Thyroid gland (tissue), 4 donors: ENCODE data around the gene TMEM238. TPM values are rescaled to one million over a fixed set of nuclear protein-coding genes. Genes with fewer than 3 reads are reported as not detected.

ENCODE experiments used
- DNase-seq, 2 donors: peaks; one replicate each; pipeline ENCODE4 v3.0.0-alpha.2; 2019
- H3K27ac ChIP-seq, 3 donors: fragments of 200-600 bp; sonication (generic); 1 replicate in 2 of 3; 2 replicates in 1 of 3; pipeline ENCODE4 v1.5.1; 2016 to 2019; ENCODE audit warnings: mild to moderate bottlenecking in 1 of 3, moderate library complexity in 1 of 3
- H3K27me3 ChIP-seq: fragments of 200-600 bp; sonication (generic); one replicate; pipeline ENCODE4 v1.5.1; 2019
- H3K36me3 ChIP-seq, 2 donors: fragments of 200-600 bp; sonication (generic); one replicate each; pipeline ENCODE4 v1.5.1; 2016 to 2019
- H3K4me1 ChIP-seq, 2 donors: fragments of 200-600 bp; sonication (generic); one replicate each; pipeline ENCODE4 v1.5.1; 2017 to 2019
- H3K4me3 ChIP-seq, 3 donors: fragments of 200-600 bp; sonication (generic); replicated peaks in 1 of 3; 1 replicate in 2 of 3; 2 replicates in 1 of 3; pipeline ENCODE4 v1.5.1; 2016; ENCODE audit warnings: mild to moderate bottlenecking in 1 of 3
- H3K9me3 ChIP-seq: fragments of 200-600 bp; sonication (generic); one replicate; pipeline ENCODE4 v1.5.1; 2017
- CTCF ChIP-seq, 6 experiments: fragments of 200-600 bp in 3 of 6; fragments of 450-650 bp in 3 of 6; sonication (generic) in 3 of 6; IDR thresholded peaks; one replicate each; pipeline ENCODE4 v1.5.1; 2016 to 2019; ENCODE audit warnings: antibody characterized with exemption in 6 of 6, mild to moderate bottlenecking in 2 of 6, inconsistent platforms in 1 of 6, moderate library complexity in 1 of 6
- POLR2A ChIP-seq, 2 donors: fragments of 450-650 bp; IDR thresholded peaks; one replicate each; pipeline ENCODE4 v1.6.1; 2017; ENCODE audit warnings: antibody characterized with exemption in 2 of 2, mild to moderate bottlenecking in 2 of 2, moderate library complexity in 1 of 2
- WGBS, 2 donors: methylation state at CpG; one replicate each; pipeline ENCODE4 v1.1.5; 2017; 5-methylcytosine and 5-hydroxymethylcytosine counted together
- intact Hi-C: fragments of 100-400 bp; cut with DNase I; formaldehyde crosslinking; loops from one replicate; pipeline ENCODE4 v1.15.1; 2023
- total RNA-seq, 4 donors: library from RNA; depleted of rRNA; stranded (reverse); fragments of >200 nt; gene quantifications; one replicate each; pipeline ENCODE4 v1.2.3, GENCODE V29; 2016

TMEM238 gene
- total RNA-seq, 4 donors from 2014 or later, result 6.3 to 73.5 (median 31.2) TPM

GRCh38 chr19:55373306-55373992, 10.6 kb downstream of the TMEM238 start:
- Histone ChIP-seq H3K36me3 (no peaks in the 10 kb centered on the region), H3K4me3 (no peak overlapping the region), H3K9me3 (no peaks in the 10 kb centered on the region), H3K4me1 (peaks cover 0 to 20% of the 10 kb centered on the region in 2 donors), H3K27ac (no peak overlapping the region), H3K27me3 (peaks cover 46% of the 10 kb centered on the region)
- no peak for TF ChIP-seq CTCF (IDR thresholded peaks at IDR 0.05)
- TF ChIP-seq POLR2A (IDR thresholded peaks at IDR 0.05), result no peak
- DNase-seq, result no peak
- WGBS, 2 donors, result 55 to 63% methylated on average over 4 to 7 of the region's 9 CpGs
- intact Hi-C loops, result no loop called here

- intact Hi-C loops, result no loop called here
- H3K4me1 ChIP-seq, result peaks cover 0 to 20% of the 10 kb centered on the region in 2 donors
- 29 to 39% methylated on average over 12 to 19 of the region's 24 CpGs for WGBS, 2 donors
- peaks cover 42% of the 10 kb centered on the region for H3K27me3 ChIP-seq
- H3K9me3 ChIP-seq, result no peaks in the 10 kb centered on the region
- H3K27ac ChIP-seq, result no peak overlapping the region
- no peak for TF ChIP-seq CTCF (IDR thresholded peaks at IDR 0.05)
- no peak overlapping the region for H3K4me3 ChIP-seq
- DNase-seq, result no peak
- H3K36me3 ChIP-seq, result no peaks in the 10 kb centered on the region
These were observed 11.6 kb downstream of the TMEM238 start for GRCh38 chr19:55372316-55373081.

- Histone ChIP-seq H3K27ac (no peak within 1 kb of the TSS), H3K9me3 (no peaks in the 10 kb centered on the region), H3K36me3 (no peaks in the 10 kb centered on the region), H3K4me3 (peak within 1 kb of the TSS in 1 of 3 donors; percentile 9), H3K4me1 (peaks cover 0 to 20% of the 10 kb centered on the region in 2 donors), H3K27me3 (peaks cover 41% of the 10 kb centered on the region)
- DNase-seq, result no peak
- intact Hi-C loops, result no loop called here
- WGBS, 2 donors, result 6 to 7% methylated on average over 18 to 22 of the region's 32 CpGs
- TF ChIP-seq CTCF (IDR thresholded peaks at IDR 0.05) (no peak), POLR2A (IDR thresholded peaks at IDR 0.05) (no peak)
These were observed 13.6 kb downstream of the TMEM238 start, which contains the start of gene IL11 for GRCh38 chr19:55370305-55370988. TSS of gene IL11 (minus strand) at chr19:55370463. CDS start at chr19:55370310, 153 bp downstream.

DNA sequence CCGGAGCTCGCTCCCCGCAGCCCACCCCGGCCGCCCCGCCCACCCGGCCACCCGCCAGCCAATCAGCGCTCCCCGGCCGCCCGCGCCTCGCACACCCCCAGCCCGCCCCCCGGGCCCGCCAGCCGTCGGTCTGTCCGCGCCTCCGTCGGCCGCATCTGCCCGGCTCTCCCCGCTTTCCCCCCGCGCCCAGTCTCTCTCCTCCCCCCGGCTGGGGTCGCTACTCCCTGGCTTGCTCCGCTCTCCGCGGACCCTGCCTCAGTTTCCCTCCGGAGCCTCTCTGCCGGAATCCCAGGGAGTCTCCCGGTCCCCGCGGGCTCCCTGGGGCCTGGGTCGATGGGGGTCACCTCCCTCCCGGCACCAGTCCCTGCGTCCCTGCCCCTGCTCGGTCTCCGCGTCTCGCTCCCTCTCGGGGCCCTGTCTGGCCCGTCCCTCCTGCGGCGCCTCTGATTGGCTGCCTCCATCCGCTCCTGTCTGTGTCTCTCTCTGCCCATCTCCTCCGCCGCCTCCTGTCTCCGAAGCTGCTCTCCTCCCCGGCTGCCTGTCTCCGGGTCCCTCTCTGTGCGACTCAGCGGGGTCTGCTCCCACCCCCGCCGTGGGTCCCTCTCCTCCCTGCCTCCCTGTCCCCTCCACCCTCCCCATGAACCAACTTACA, 14.3 kb downstream of the TMEM238 start:
- DNase-seq, result no peak
- WGBS, 2 donors, result 1 to 2% methylated on average over 13 to 29 of the region's 59 CpGs
- intact Hi-C loops, result no loop called here
- Histone ChIP-seq H3K9me3 (no peaks in the 10 kb centered on the region), H3K27ac (no peak overlapping the region), H3K36me3 (no peaks in the 10 kb centered on the region), H3K4me1 (peaks cover 0 to 20% of the 10 kb centered on the region in 2 donors), H3K27me3 (peaks cover 41% of the 10 kb centered on the region), H3K4me3 (no peak overlapping the region)
- no peak for TF ChIP-seq CTCF (IDR thresholded peaks at IDR 0.05)
- no peak for TF ChIP-seq POLR2A (IDR thresholded peaks at IDR 0.05)
